ENCODE measurements around the gene HRH2. TPM values are rescaled to one million over a fixed set of nuclear protein-coding genes. Genes with fewer than 3 reads are reported as not detected.
"Not testable (repeated sequence)": the region's sequence is repeated elsewhere in the genome, so short reads cannot be mapped to it uniquely, and the experiment has no call there.

Gene HRH2
- total RNA-seq: 67.3 and 70.4 TPM in 2 replicates

DNA sequence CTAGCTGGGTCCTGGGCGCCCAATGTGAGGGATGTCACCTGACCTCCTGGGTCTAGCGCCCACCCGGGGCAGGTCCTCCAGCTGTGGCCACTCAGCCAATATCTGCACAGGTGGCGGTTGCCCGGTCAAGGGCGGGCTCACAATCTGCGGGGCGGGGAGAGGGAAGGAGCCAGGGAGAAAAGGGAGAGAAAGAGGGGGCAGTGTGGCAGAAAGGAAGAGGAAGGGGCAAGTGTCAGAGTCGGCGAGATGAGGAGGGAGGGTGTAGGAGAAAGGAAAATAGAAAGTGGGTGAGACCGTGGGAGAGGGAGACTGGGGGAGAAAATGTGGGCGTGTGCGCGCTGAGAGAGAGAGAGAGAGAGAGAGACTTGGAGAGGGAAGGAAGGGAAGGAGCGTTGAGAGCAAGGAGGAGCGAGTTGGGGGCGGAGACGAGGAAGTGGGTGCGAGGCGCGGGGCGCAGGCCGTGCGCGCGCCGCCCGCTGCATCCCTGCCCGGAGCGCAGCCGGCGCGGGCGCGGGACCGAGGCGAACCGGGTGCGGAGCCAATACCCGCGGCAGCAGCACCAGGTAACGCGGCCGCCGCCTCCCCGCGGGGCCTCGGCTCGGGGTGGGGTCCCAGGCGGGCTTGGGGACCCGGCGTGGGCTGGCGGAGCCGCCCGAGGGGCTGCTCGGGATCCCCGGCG, at the start of gene HRH2:
HRH2 (plus strand) TSS at position 479 of the 679 bp plus-strand sequence. CDS start 25,163 bp downstream, outside the sequence.
- H3K4me3 Mint-ChIP-seq: peak within 1 kb of the TSS; percentile 100
- H3K27me3 Mint-ChIP-seq: peaks cover 2% of the 10 kb centered on the region
- intact Hi-C loops (cut with micrococcal nuclease): loop anchor here (1.0 to 10.0 kb wide), 4 partner anchors 39 to 1773 kb away; partner anchors contain the start of genes CPEB4 and SFXN1
- H3K9me3 Mint-ChIP-seq: no peaks in the 10 kb centered on the region
- DNase-seq: peak; percentile 90
- H3K36me3 Mint-ChIP-seq (ENCODE audit: low read depth): peaks cover 52% of the 10 kb centered on the region
- H3K27ac Mint-ChIP-seq: peak within 1 kb of the TSS; percentile 98
- peaks cover 77% of the 10 kb centered on the region for H3K4me1 Mint-ChIP-seq

DNA sequence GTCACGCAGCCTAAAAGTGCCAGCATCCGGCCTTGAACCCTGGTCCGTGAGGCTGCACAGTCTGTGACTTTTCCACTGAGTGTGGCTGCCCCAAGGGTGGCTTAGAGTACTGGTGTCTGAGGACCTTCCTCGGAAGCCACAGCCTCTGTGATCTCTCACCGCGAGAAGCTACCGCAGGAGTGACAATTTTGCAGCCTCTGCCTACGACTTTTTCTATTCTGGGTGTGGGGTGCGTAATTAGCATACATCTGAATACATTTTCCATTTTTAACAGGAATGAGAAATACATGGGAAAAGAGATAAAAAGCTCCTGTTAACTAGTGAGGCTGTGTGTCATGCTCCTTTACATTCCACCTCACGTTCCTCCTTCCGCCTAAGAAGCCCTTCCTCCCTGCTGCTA, 48.3 kb upstream of the HRH2 start:
- Mint-ChIP-seq H3K27ac (no peak overlapping the region), H3K27me3 (peaks cover 18% of the 10 kb centered on the region), H3K4me1 (peaks cover 2% of the 10 kb centered on the region), H3K4me3 (no peak overlapping the region), H3K36me3 (ENCODE audit: low read depth) (peaks cover 2% of the 10 kb centered on the region), H3K9me3 (peaks cover 22% of the 10 kb centered on the region)
- intact Hi-C loops (cut with micrococcal nuclease): loop anchor here (5.0 kb wide), 1 partner anchor 43 kb away; no protein-coding TSS in a partner anchor
- DNase-seq: peak; percentile 65

DNA sequence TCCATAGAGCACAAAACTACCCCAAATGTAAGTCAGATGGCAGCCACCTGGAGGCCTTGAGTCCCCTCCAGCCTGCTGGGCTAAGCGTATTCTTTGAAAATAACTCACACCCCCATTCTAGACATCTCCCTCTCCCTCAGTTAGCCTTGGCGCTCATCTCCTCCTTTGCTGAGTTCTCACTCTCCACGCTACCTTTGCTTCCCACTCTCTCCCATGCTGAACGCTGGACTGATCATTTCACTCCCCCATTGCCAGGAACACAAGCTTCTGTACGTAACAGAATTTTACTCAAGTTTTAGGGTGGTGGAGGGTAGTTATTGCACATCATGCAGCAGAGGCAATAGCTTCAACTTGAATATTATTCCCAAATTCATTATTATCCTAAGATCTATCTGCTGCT, 47.5 kb upstream of the HRH2 start:
- no peak for DNase-seq
- Mint-ChIP-seq H3K36me3 (ENCODE audit: low read depth) (no peaks in the 10 kb centered on the region), H3K9me3 (peaks cover 15% of the 10 kb centered on the region), H3K4me3 (no peak overlapping the region), H3K27me3 (peaks cover 11% of the 10 kb centered on the region), H3K4me1 (peaks cover 2% of the 10 kb centered on the region), H3K27ac (no peak overlapping the region)
- intact Hi-C loops (cut with micrococcal nuclease): no loop called here

GRCh38 chr5:175610898-175611297, 47.0 kb upstream of the HRH2 start:
- DNase-seq: no peak
- H3K4me3 Mint-ChIP-seq: no peak overlapping the region
- peaks cover 5% of the 10 kb centered on the region for H3K4me1 Mint-ChIP-seq
- peaks cover 14% of the 10 kb centered on the region for H3K9me3 Mint-ChIP-seq
- no peaks in the 10 kb centered on the region for H3K36me3 Mint-ChIP-seq (ENCODE audit: low read depth)
- no peak overlapping the region for H3K27ac Mint-ChIP-seq
- H3K27me3 Mint-ChIP-seq: peaks cover 8% of the 10 kb centered on the region
- intact Hi-C loops (cut with micrococcal nuclease): no loop called here

DNA sequence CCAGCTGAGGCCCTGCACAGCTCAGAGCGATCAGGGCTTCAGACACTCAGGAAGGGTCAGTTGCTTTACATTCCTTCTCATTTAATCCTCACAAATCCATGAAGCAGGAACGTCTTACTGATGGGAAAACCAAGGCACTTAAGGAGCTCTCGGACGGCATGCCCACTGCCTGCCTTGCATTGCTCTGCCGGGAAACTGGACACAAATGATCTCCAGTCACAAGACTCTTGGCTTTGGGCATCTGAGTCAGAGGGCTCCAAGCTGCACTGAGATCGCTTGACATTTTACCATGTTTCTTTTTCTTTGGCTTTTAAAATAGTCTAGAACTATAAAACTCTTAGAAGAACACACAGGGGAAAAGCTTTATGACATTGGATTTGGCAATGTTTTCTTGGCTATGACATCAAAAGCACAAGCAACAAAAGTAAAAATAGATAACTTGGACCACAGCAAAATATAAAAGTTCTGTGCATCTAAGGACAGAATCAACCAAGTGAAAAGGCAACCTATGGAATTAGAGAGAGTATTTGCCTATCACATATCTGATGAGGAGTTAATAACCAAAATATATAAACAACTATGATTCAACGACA, 43.6 kb upstream of the HRH2 start:
- no peaks in the 10 kb centered on the region for H3K36me3 Mint-ChIP-seq (ENCODE audit: low read depth)
- no peak overlapping the region for H3K4me3 Mint-ChIP-seq
- peaks cover 8% of the 10 kb centered on the region for H3K27me3 Mint-ChIP-seq
- H3K9me3 Mint-ChIP-seq: peaks cover 14% of the 10 kb centered on the region
- H3K4me1 Mint-ChIP-seq: peaks cover 14% of the 10 kb centered on the region
- DNase-seq: no peak
- H3K27ac Mint-ChIP-seq: no peak overlapping the region
- intact Hi-C loops (cut with micrococcal nuclease): no loop called here

GRCh38 chr5:175614861-175615260, 43.0 kb upstream of the HRH2 start:
- peaks cover 8% of the 10 kb centered on the region for H3K27me3 Mint-ChIP-seq
- DNase-seq: no peak
- H3K27ac Mint-ChIP-seq: no peak overlapping the region
- peaks cover 14% of the 10 kb centered on the region for H3K9me3 Mint-ChIP-seq
- intact Hi-C loops (cut with micrococcal nuclease): no loop called here
- H3K4me1 Mint-ChIP-seq: peaks cover 12% of the 10 kb centered on the region
- H3K36me3 Mint-ChIP-seq (ENCODE audit: low read depth): no peaks in the 10 kb centered on the region
- no peak overlapping the region for H3K4me3 Mint-ChIP-seq

DNA sequence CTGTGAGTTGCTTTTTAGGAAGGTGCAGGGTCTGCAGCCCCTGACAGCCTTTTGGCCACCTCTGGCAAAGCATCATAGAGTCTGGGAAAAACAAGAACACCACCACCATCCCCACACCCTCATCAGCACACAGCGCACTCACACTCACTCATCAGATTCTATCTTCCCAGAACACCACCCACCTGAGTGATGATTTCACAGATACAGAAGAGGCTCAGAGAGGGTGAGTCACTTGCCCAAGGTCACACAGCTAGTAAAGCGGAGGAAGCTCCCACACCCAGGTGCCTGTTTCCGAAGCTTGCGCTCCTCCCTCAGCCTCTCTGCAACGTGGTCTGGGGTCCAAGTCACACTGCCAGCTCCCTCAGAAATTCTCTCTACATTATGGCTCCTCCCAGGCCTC, 41.8 kb upstream of the HRH2 start:
- Mint-ChIP-seq H3K4me3 (no peak overlapping the region), H3K4me1 (peaks cover 12% of the 10 kb centered on the region), H3K9me3 (peaks cover 13% of the 10 kb centered on the region), H3K36me3 (ENCODE audit: low read depth) (no peaks in the 10 kb centered on the region), H3K27me3 (peaks cover 6% of the 10 kb centered on the region), H3K27ac (peak overlapping the region; percentile 12)
- intact Hi-C loops (cut with micrococcal nuclease): loop anchor here (2.0 kb wide), 1 partner anchor 37 kb away; no protein-coding TSS in a partner anchor
- no peak for DNase-seq

DNA sequence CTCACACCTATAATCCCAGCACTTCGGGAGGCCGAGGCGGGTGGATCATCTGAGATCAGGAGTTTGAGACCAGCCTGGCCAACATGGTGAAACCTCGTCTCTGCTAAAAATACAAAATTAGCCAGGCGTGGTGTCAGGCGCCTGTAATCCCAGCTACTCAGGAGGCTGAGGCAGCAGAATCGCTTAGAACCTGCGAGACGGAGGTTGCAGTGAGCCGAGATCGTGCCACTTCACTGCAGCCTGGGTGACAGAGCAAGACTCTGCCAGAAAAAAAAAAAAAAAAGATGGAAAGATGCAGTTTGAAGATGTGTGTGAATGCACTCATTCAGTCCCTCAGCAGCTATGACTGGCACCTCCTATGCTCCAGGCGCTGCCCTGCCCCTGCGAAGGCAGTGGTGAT, 41.3 kb upstream of the HRH2 start:
- not testable (repeated sequence) for DNase-seq; H3K4me3 Mint-ChIP-seq; H3K36me3 Mint-ChIP-seq (ENCODE audit: low read depth); H3K27me3 Mint-ChIP-seq; H3K27ac Mint-ChIP-seq
- intact Hi-C loops (cut with micrococcal nuclease): loop anchor here (2.0 kb wide), 1 partner anchor 36 kb away; no protein-coding TSS in a partner anchor
- peaks cover 11% of the 10 kb centered on the region for H3K9me3 Mint-ChIP-seq
- peaks cover 12% of the 10 kb centered on the region for H3K4me1 Mint-ChIP-seq

GRCh38 chr5:175617447-175617846, 40.4 kb upstream of the HRH2 start:
- Mint-ChIP-seq H3K4me1 (peaks cover 12% of the 10 kb centered on the region), H3K9me3 (peaks cover 16% of the 10 kb centered on the region), H3K4me3 (no peak overlapping the region), H3K27ac (no peak overlapping the region), H3K36me3 (ENCODE audit: low read depth) (no peaks in the 10 kb centered on the region), H3K27me3 (peaks cover 1% of the 10 kb centered on the region)
- DNase-seq: no peak
- intact Hi-C loops (cut with micrococcal nuclease): loop anchor here (2.0 kb wide), 1 partner anchor 35 kb away; no protein-coding TSS in a partner anchor

DNA sequence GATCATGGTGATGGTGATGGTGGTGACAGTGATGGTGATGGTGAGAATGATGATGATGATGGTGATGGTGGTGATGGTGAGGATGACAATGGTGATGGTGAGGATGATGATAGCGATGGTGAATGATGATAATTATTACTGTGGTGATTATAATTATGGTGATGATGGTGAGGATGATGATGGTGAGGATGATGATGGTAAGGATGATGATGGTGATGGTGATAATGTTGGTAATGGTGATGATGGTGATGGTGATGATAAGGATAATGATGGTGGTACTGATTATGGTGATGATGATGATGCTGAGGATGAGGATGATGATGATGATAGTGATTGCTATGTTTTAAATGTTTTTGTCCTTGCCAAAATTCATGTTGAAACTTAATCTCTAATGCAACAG, 37.3 kb upstream of the HRH2 start:
- DNase-seq: no peak
- Mint-ChIP-seq H3K36me3 (ENCODE audit: low read depth) (peaks cover 2% of the 10 kb centered on the region), H3K4me3 (no peak overlapping the region), H3K27me3 (no peaks in the 10 kb centered on the region), H3K4me1 (peaks cover 11% of the 10 kb centered on the region), H3K27ac (no peak overlapping the region), H3K9me3 (peaks cover 16% of the 10 kb centered on the region)
- intact Hi-C loops (cut with micrococcal nuclease): no loop called here

- Mint-ChIP-seq H3K4me3 (no peak overlapping the region), H3K36me3 (ENCODE audit: low read depth) (peaks cover 6% of the 10 kb centered on the region), H3K4me1 (peaks cover 4% of the 10 kb centered on the region), H3K9me3 (peaks cover 25% of the 10 kb centered on the region), H3K27ac (no peak overlapping the region), H3K27me3 (no peaks in the 10 kb centered on the region)
- DNase-seq: no peak
- intact Hi-C loops (cut with micrococcal nuclease): no loop called here
Observed at GRCh38 chr5:175621971-175622370, 35.9 kb upstream of the HRH2 start.

DNA sequence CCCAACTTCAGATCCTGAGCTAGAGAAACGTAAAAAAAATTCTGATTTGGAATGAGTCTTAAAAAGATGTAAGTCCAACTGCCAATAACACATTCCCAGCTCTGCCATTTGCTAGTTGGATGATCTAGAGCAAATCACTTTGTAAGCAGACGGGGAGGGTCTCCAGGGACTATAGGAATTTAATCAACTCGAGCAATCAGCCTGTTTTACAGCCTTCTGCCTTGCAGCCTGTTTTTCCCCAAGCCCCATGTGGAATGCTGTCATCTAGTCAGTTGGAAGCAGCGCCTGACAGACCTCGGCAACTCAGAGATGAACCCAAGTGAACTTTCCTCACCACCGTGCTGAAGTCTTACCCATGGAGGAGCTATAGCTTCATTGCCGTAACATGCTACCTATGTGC, 34.8 kb upstream of the HRH2 start:
- Mint-ChIP-seq H3K36me3 (ENCODE audit: low read depth) (peaks cover 6% of the 10 kb centered on the region), H3K9me3 (peaks cover 25% of the 10 kb centered on the region), H3K4me3 (no peak overlapping the region), H3K27ac (no peak overlapping the region), H3K27me3 (no peaks in the 10 kb centered on the region), H3K4me1 (no peaks in the 10 kb centered on the region)
- no peak for DNase-seq
- intact Hi-C loops (cut with micrococcal nuclease): no loop called here

DNA sequence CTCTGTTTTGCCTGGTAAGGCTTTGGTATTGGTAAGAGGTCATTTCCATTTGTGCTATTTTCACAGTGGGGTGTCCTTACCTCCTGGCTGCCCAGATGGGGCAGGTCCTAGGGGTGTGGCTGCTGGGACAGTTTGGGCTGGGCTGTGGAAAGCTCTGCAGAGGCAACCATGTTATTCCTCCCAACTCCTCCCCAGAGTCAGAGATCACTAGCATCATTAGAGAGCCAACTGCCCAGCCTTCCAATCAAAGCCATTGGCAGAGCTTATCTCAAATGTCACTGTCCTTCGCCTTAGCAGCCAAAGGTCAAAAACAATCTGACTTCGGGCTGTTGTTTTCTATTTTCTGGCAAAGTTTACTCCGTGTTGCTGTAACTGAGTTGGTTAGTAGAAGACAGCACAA, 33.6 kb upstream of the HRH2 start:
- H3K9me3 Mint-ChIP-seq: peaks cover 28% of the 10 kb centered on the region
- DNase-seq: no peak
- no peaks in the 10 kb centered on the region for H3K4me1 Mint-ChIP-seq
- H3K27me3 Mint-ChIP-seq: no peaks in the 10 kb centered on the region
- H3K36me3 Mint-ChIP-seq (ENCODE audit: low read depth): peaks cover 6% of the 10 kb centered on the region
- H3K4me3 Mint-ChIP-seq: no peak overlapping the region
- intact Hi-C loops (cut with micrococcal nuclease): no loop called here
- no peak overlapping the region for H3K27ac Mint-ChIP-seq

DNA sequence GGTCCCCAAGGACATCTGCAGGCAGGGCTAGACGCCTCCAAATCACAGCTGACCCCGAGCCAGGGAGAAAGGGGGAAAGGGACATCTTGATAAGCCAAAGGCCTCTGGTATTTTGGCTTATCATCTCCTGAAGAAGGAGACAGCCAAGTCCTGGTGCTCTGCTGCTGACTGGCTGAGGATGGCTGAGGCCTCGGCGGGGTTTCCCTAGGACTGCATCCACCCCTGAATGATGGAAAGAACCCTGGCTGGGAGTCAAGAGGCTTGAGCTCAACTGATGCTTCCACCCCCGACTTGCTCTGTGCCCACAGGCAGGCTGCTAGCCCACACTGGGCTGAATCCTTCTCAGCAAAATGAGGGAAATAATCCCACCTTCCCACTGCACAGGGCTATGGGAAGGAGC, 30.9 kb upstream of the HRH2 start:
- intact Hi-C loops (cut with micrococcal nuclease): no loop called here
- no peak for DNase-seq
- peaks cover 27% of the 10 kb centered on the region for H3K9me3 Mint-ChIP-seq
- no peaks in the 10 kb centered on the region for H3K4me1 Mint-ChIP-seq
- no peaks in the 10 kb centered on the region for H3K27me3 Mint-ChIP-seq
- no peak overlapping the region for H3K4me3 Mint-ChIP-seq
- H3K27ac Mint-ChIP-seq: no peak overlapping the region
- peaks cover 9% of the 10 kb centered on the region for H3K36me3 Mint-ChIP-seq (ENCODE audit: low read depth)

Data from activated CD4-positive, alpha-beta T cell treated with anti-CD3 and anti-CD28 coated beads, Interleukin-2, amount 10 ng/mL, durations not matched to agents 24 days and 14 days (primary cell).